Measurements from ENCODE around the gene KCNG2.
A peak's percentile ranks its signal among the peaks of the same experiment; 100 is the strongest.

Gene KCNG2

DNA sequence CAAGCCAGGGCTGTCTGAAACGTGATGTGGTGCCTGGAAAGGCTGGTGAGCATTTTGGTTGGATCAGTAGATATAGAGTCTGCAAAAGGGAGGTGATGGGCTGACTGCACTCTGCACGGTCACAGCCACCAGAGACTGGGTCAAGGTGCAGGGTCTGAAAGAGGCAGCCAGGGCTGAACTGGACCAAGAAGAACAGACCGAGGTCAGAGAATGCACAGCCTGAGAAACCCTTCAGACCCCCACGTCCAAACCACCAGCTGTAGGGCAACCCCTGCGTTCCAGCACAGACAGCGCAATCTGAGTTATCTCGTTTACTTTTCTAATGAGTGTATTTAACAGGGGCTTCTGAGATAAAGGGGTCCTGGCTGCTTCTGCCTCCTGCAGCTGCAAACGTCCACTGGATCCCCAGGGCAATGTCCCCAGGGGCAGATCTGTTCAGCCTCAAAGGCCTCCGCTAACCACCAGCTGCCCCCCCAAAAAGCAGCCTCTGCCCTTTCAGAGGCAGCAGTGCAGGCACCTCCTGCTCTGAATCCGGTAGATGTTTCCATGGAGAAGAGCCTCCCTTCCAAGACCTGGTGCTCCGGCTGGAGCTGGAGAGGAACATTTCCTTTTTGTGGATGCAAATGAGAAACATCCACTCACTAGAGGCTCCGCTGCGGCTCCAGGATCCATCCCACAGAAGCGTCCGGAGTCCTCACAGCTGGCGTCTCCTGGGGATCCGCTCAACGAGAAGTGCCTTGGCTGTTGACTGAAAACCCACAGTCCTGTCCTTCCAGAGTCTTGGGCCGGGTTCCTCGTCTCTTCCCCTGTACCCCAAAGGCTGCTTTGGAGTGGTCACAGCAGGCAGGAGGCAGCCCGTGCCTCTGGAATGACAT, 970 bp upstream of the KCNG2 start:
- H3K36me3 ChIP-seq, result no peaks in the 10 kb centered on the region
- DNase-seq, result no peak
- H3K9me3 ChIP-seq, result no peaks in the 10 kb centered on the region
- peaks cover 0 to 19% (median 17%) of the 10 kb centered on the region in 4 donors for H3K4me1 ChIP-seq
- no peak overlapping the region for H3K4me3 ChIP-seq
- intact Hi-C loops (cut with DNase I; ENCODE audit: low total_unique reads), result no loop called here
- TF ChIP-seq, protein P1, sequence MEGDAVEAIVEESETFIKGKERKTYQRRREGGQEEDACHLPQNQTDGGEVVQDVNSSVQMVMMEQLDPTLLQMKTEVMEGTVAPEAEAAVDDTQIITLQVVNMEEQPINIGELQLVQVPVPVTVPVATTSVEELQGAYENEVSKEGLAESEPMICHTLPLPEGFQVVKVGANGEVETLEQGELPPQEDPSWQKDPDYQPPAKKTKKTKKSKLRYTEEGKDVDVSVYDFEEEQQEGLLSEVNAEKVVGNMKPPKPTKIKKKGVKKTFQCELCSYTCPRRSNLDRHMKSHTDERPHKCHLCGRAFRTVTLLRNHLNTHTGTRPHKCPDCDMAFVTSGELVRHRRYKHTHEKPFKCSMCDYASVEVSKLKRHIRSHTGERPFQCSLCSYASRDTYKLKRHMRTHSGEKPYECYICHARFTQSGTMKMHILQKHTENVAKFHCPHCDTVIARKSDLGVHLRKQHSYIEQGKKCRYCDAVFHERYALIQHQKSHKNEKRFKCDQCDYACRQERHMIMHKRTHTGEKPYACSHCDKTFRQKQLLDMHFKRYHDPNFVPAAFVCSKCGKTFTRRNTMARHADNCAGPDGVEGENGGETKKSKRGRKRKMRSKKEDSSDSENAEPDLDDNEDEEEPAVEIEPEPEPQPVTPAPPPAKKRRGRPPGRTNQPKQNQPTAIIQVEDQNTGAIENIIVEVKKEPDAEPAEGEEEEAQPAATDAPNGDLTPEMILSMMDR (IDR thresholded peaks at IDR 0.05), result no peak
- H3K27ac ChIP-seq, result no peak overlapping the region
- peaks cover 5 to 57% of the 10 kb centered on the region in 2 donors for H3K27me3 ChIP-seq

GRCh38 chr18:79798346-79798998, 734 bp downstream of the KCNG2 start:
- H3K4me1 ChIP-seq, result peaks cover 0 to 19% (median 17%) of the 10 kb centered on the region in 4 donors
- no peak for DNase-seq
- H3K27me3 ChIP-seq, result peaks cover 5 to 54% of the 10 kb centered on the region in 2 donors
- H3K9me3 ChIP-seq, result no peaks in the 10 kb centered on the region
- TF ChIP-seq, protein P1 (IDR thresholded peaks at IDR 0.05), result no peak
- H3K4me3 ChIP-seq, result peak overlapping the region; percentile 11 to 40
- H3K27ac ChIP-seq, result no peak overlapping the region
- intact Hi-C loops (cut with DNase I; ENCODE audit: low total_unique reads), result no loop called here
- H3K36me3 ChIP-seq, result no peaks in the 10 kb centered on the region

GRCh38 chr18:79798999-79799370, 1.2 kb downstream of the KCNG2 start:
- no peak for DNase-seq

GRCh38 chr18:79799619-79800370, 2.1 kb downstream of the KCNG2 start:
- H3K9me3 ChIP-seq, result no peaks in the 10 kb centered on the region
- peaks cover 5 to 55% of the 10 kb centered on the region in 2 donors for H3K27me3 ChIP-seq
- no peaks in the 10 kb centered on the region for H3K36me3 ChIP-seq
- intact Hi-C loops (cut with DNase I; ENCODE audit: low total_unique reads), result no loop called here
- no peak for DNase-seq
- no peak overlapping the region for H3K4me3 ChIP-seq
- TF ChIP-seq, protein P1 (IDR thresholded peaks at IDR 0.05), result no peak
- no peak overlapping the region for H3K27ac ChIP-seq
- peaks cover 0 to 19% (median 17%) of the 10 kb centered on the region in 4 donors for H3K4me1 ChIP-seq

More at GRCh38 chr18:79798999-79799370, 1.2 kb downstream of the KCNG2 start:
- peaks cover 0 to 19% (median 17%) of the 10 kb centered on the region in 4 donors for H3K4me1 ChIP-seq
- intact Hi-C loops (cut with DNase I; ENCODE audit: low total_unique reads), result no loop called here
- no peaks in the 10 kb centered on the region for H3K9me3 ChIP-seq
- peaks cover 5 to 55% of the 10 kb centered on the region in 2 donors for H3K27me3 ChIP-seq
- H3K36me3 ChIP-seq, result no peaks in the 10 kb centered on the region
- H3K27ac ChIP-seq, result no peak overlapping the region
- H3K4me3 ChIP-seq, result no peak overlapping the region
- TF ChIP-seq, protein P1 (IDR thresholded peaks at IDR 0.05), result no peak

DNA sequence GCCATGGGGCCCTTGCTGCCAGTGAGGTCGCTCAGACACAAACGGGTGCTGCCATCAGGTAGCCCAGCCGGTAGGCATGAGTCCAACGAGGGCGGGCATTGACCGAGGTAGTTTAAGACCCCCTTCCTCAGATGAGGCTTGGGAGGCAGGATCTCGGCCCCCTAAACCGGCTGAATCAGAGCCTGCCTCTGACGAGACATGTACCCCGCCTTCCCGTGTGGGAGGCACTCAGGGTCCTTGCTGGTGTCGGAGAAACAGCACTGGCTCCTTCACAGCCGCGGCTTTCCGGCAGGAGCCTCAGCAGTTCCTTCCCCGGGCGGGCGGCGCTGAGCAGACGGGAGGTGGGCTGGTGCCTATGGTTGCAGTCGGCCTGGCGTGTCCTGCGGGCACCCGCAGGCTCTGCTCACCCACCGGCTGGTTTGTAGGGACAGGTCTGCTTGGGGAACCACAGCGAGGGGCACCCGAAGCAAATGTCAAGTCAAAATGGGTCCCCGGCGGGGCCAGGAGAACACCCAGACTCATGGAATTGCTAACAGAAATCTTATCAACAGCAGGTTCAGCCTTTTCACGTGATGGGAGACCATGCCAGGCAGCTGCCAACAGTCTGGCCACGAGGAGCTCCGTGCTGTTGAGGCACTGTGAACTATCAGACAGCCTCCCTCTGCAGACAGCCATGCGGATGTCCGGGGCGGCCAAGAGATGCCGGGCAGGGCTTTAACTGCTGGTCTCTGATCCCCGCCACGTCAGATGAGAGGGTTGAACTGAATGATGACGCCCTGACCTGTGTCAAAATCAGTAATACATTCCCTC, 2.8 kb downstream of the KCNG2 start:
- intact Hi-C loops (cut with DNase I; ENCODE audit: low total_unique reads), result no loop called here
- no peak for DNase-seq
- Histone ChIP-seq H3K9me3 (no peaks in the 10 kb centered on the region), H3K27me3 (peaks cover 5 to 55% of the 10 kb centered on the region in 2 donors), H3K4me1 (peaks cover 0 to 19% (median 17%) of the 10 kb centered on the region in 4 donors), H3K27ac (no peak overlapping the region), H3K4me3 (no peak overlapping the region), H3K36me3 (no peaks in the 10 kb centered on the region)
- TF ChIP-seq, protein P1 (IDR thresholded peaks at IDR 0.05), result no peak
